ENCODE results near the gene DNAH10. TPM values are rescaled to one million over a fixed set of nuclear protein-coding genes. Genes with fewer than 3 reads are reported as not detected.

Gene DNAH10
- total and polyA plus RNA-seq, 2 of the 13 experiments (the other 11 are each of a cell fraction or from before 2014, with no cell fraction given), result 0.01 to 0.02 TPM

- Histone ChIP-seq H3K36me3 (replicated peaks in 1 of 2; ENCODE audit: control insufficient read depth in 1 of 2, insufficient read depth in 2 of 2, low read length in 2 of 2) (no peaks in the 10 kb centered on the region), H4K20me1 (ENCODE audit: insufficient read depth, low read length) (no peaks in the 10 kb centered on the region), H2AFZ (ENCODE audit: low read length) (no peak overlapping the region), H3K4me3 (replicated peaks in 1 of 3; ENCODE audit: insufficient read depth in 1 of 3, low read depth in 2 of 3, low read length in 3 of 3) (no peak overlapping the region), H3K9me3 (ENCODE audit: low read length) (no peaks in the 10 kb centered on the region), H3K4me1 (ENCODE audit: insufficient read depth, low read length) (peaks cover 18% of the 10 kb centered on the region), H3K27ac (ENCODE audit: extremely low read length, insufficient read depth, low read length) (no peak overlapping the region), H3K79me2 (ENCODE audit: insufficient read depth, low read length) (no peaks in the 10 kb centered on the region), H3K9ac (ENCODE audit: insufficient read depth, low read depth, low read length) (no peak overlapping the region), H3K27me3 (ENCODE audit: control insufficient read depth in 1 of 2, insufficient read depth in 2 of 2, low read length in 2 of 2) (no peaks in the 10 kb centered on the region), H3K4me2 (ENCODE audit: low read depth, low read length) (no peak overlapping the region)
- FAIRE-seq, result no peak
- in situ Hi-C loops (cut with HindIII; ENCODE audit: extremely low pct_ligation_motif_present, low pct_unique_long_range_greater_than_20kb) (no loop called here), intact Hi-C loops (cut with micrococcal nuclease; ENCODE audit: unreplicated experiment) (loop anchor here (1.0 kb wide), 1 partner anchor 29 kb away; no protein-coding TSS in a partner anchor)
- WGBS (ENCODE audit: low lambda C conversion rate), result 2% methylated on average over 2 of the region's 2 CpGs
- POLR2A ChIA-PET, result no interaction called here
- CTCF ChIA-PET (ENCODE audit: low intra/inter-chr PET ratio, low total read pairs), result no interaction called here
- BruUV-seq (replicated peaks), result no TSS peak
- no peak for ATAC-seq
- DNase-seq (ENCODE audit: low spot score), result no peak
- TF ChIP-seq ZNF34 (CRISPR knock-in tag; IDR thresholded peaks at IDR 0.05; ENCODE audit: borderline replicate concordance), result no peak
- TF ChIP-seq, protein P1, sequence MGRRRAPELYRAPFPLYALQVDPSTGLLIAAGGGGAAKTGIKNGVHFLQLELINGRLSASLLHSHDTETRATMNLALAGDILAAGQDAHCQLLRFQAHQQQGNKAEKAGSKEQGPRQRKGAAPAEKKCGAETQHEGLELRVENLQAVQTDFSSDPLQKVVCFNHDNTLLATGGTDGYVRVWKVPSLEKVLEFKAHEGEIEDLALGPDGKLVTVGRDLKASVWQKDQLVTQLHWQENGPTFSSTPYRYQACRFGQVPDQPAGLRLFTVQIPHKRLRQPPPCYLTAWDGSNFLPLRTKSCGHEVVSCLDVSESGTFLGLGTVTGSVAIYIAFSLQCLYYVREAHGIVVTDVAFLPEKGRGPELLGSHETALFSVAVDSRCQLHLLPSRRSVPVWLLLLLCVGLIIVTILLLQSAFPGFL (CRISPR knock-in tag; IDR thresholded peaks at IDR 0.05), result no peak
- TF ChIP-seq, protein P2, sequence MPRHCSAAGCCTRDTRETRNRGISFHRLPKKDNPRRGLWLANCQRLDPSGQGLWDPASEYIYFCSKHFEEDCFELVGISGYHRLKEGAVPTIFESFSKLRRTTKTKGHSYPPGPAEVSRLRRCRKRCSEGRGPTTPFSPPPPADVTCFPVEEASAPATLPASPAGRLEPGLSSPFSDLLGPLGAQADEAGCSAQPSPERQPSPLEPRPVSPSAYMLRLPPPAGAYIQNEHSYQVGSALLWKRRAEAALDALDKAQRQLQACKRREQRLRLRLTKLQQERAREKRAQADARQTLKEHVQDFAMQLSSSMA (CRISPR knock-in tag; IDR thresholded peaks at IDR 0.05), result no peak
- no peak for TF ChIP-seq SMC3 (IDR thresholded peaks at IDR 0.05; ENCODE audit: low read length)
- no peak for TF ChIP-seq PAWR (CRISPR knock-in tag; IDR thresholded peaks at IDR 0.05; ENCODE audit: borderline replicate concordance)
- no peak for TF ChIP-seq CCDC6 (CRISPR knock-in tag; IDR thresholded peaks at IDR 0.05)
- no peak for TF ChIP-seq KDM2A (CRISPR knock-in tag; IDR thresholded peaks at IDR 0.05; ENCODE audit: borderline replicate concordance, low read depth)
Observed at GRCh38 chr12:123836292-123836691, 74.2 kb downstream of the DNAH10 start.

DNA sequence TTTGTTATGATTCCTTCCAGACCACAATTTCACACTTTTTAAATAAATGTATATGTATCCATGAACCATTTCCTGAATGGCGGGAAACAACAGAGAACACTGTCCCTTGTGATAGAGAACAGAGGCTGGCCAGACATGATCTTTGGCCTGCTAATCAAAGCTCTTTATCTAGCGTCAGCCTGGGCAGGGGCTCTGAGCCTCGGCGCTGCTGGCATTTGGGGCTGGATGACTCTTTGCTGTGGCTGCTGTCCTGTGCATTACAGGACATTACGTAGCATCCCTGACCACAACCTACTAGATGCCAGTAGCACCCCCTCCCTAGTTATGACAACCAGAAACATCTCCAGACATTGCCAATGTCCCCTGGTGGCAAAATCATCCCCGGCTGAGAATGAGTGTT, 77.7 kb downstream of the DNAH10 start:
- CTCF ChIA-PET (ENCODE audit: low intra/inter-chr PET ratio, low total read pairs), result no interaction called here
- TF ChIP-seq ZFP41 (CRISPR knock-in tag; IDR thresholded peaks at IDR 0.05; ENCODE audit: borderline replicate concordance) (no peak), SALL1 (CRISPR knock-in tag; IDR thresholded peaks at IDR 0.05) (peak; percentile 18; the same call in 1 of the 2 replicates)
- TF ChIP-seq, protein P3, sequence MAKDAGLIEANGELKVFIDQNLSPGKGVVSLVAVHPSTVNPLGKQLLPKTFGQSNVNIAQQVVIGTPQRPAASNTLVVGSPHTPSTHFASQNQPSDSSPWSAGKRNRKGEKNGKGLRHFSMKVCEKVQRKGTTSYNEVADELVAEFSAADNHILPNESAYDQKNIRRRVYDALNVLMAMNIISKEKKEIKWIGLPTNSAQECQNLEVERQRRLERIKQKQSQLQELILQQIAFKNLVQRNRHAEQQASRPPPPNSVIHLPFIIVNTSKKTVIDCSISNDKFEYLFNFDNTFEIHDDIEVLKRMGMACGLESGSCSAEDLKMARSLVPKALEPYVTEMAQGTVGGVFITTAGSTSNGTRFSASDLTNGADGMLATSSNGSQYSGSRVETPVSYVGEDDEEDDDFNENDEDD (CRISPR knock-in tag; IDR thresholded peaks at IDR 0.05; ENCODE audit: borderline replicate concordance), result peak; percentile 27; the same call in 1 of the 2 replicates
- TF ChIP-seq, protein P4, sequence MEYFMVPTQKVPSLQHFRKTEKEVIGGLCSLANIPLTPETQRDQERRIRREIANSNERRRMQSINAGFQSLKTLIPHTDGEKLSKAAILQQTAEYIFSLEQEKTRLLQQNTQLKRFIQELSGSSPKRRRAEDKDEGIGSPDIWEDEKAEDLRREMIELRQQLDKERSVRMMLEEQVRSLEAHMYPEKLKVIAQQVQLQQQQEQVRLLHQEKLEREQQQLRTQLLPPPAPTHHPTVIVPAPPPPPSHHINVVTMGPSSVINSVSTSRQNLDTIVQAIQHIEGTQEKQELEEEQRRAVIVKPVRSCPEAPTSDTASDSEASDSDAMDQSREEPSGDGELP (IDR thresholded peaks at IDR 0.05; ENCODE audit: borderline replicate concordance, low read depth), result no peak

More for the DNA sequence above, 77.7 kb downstream of the DNAH10 start:
- Histone ChIP-seq H3K4me1 (ENCODE audit: insufficient read depth, low read length) (peaks cover 18% of the 10 kb centered on the region), H3K4me2 (ENCODE audit: low read depth, low read length) (peak overlapping the region; percentile 63), H3K27ac (ENCODE audit: extremely low read length, insufficient read depth, low read length) (no peak overlapping the region), H3K36me3 (replicated peaks in 1 of 2; ENCODE audit: control insufficient read depth in 1 of 2, insufficient read depth in 2 of 2, low read length in 2 of 2) (no peaks in the 10 kb centered on the region), H3K9ac (ENCODE audit: insufficient read depth, low read depth, low read length) (no peak overlapping the region), H4K20me1 (ENCODE audit: insufficient read depth, low read length) (no peaks in the 10 kb centered on the region), H2AFZ (ENCODE audit: low read length) (no peak overlapping the region), H3K9me3 (ENCODE audit: low read length) (no peaks in the 10 kb centered on the region), H3K27me3 (ENCODE audit: control insufficient read depth in 1 of 2, insufficient read depth in 2 of 2, low read length in 2 of 2) (no peaks in the 10 kb centered on the region), H3K79me2 (ENCODE audit: insufficient read depth, low read length) (no peaks in the 10 kb centered on the region), H3K4me3 (replicated peaks in 1 of 3; ENCODE audit: insufficient read depth in 1 of 3, low read depth in 2 of 3, low read length in 3 of 3) (peak overlapping the region in 1 of 3 experiments; percentile 33; a peak in 2 of 6 replicates)
- in situ Hi-C loops (cut with HindIII; ENCODE audit: extremely low pct_ligation_motif_present, low pct_unique_long_range_greater_than_20kb), result no loop called here
- FAIRE-seq, result no peak
- POLR2A ChIA-PET, result no interaction called here
- peak; percentile 81 for ATAC-seq
- DNase-seq (ENCODE audit: low spot score), result peak; percentile 43
- 14% methylated on average over 5 of the region's 6 CpGs for WGBS (ENCODE audit: low lambda C conversion rate)
- intact Hi-C loops (cut with micrococcal nuclease; ENCODE audit: unreplicated experiment), result no loop called here
- BruUV-seq (replicated peaks), result no TSS peak
